GM23338 (cell line): ENCODE data around the gene LEFTY1. TPM values are rescaled to one million over a fixed set of nuclear protein-coding genes. Genes with fewer than 3 reads are reported as not detected.

Experiments
- ATAC-seq: fragments of 200-7000 bp; cut with Tn5 transposase; 3 replicates; pipeline ENCODE4 v1.9.1; 2020
- DNase-seq: peaks from one replicate; pipeline ENCODE4 v3.0.0-alpha.2; 2015; ENCODE audit warnings: low spot score
- H2AFZ ChIP-seq: fragments of 200-600 bp; sonication (generic); 2 replicates; pipeline ENCODE4 v1.8.0; 2016; ENCODE audit warnings: antibody characterized with exemption, mild to moderate bottlenecking, moderate library complexity
- H3F3A ChIP-seq: fragments of 200-600 bp; sonication (generic); replicated peaks from 2 replicates; pipeline ENCODE4 v1.8.0; 2017; ENCODE audit warnings: antibody characterized with exemption, mixed run types, low read depth
- H3K27ac ChIP-seq: fragments of 200-600 bp; sonication (generic); 2 replicates; pipeline ENCODE4 v1.6.1; 2016; ENCODE audit warnings: low read depth
- H3K27me3 ChIP-seq: fragments of 200-600 bp; sonication (generic); 2 replicates; pipeline ENCODE4 v1.8.0; 2016; ENCODE audit warnings: mild to moderate bottlenecking, mixed run types, moderate library complexity; ENCODE audit not compliant: insufficient read depth
- H3K36me3 ChIP-seq: fragments of 200-600 bp; sonication (generic); 2 replicates; pipeline ENCODE4 v1.8.0; 2016; ENCODE audit warnings: mild to moderate bottlenecking; ENCODE audit not compliant: insufficient read depth
- H3K4me1 ChIP-seq: fragments of 200-600 bp; sonication (generic); 2 replicates; pipeline ENCODE4 v1.8.0; 2016; ENCODE audit warnings: mild to moderate bottlenecking, moderate library complexity; ENCODE audit not compliant: insufficient read depth
- H3K4me2 ChIP-seq: fragments of 200-600 bp; sonication (generic); 2 replicates; pipeline ENCODE4 v1.7.1; 2017; ENCODE audit warnings: mixed run types
- H3K4me3 ChIP-seq: fragments of 200-600 bp; sonication (generic); 2 replicates; pipeline ENCODE4 v1.6.1; 2016; ENCODE audit warnings: mixed run types
- H3K79me2 ChIP-seq: fragments of 200-600 bp; sonication (generic); replicated peaks from 2 replicates; pipeline ENCODE4 v1.8.0; 2017; ENCODE audit warnings: mild to moderate bottlenecking; ENCODE audit not compliant: insufficient read depth
- H3K9me2 ChIP-seq: fragments of 200-600 bp; sonication (generic); 2 replicates; pipeline ENCODE4 v1.8.0; 2017; ENCODE audit not compliant: insufficient read depth
- H4K20me1 ChIP-seq: fragments of 200-600 bp; sonication (generic); replicated peaks from 2 replicates; pipeline ENCODE4 v1.8.0; 2017; ENCODE audit warnings: mild to moderate bottlenecking; ENCODE audit not compliant: insufficient read depth
- H3K27ac Mint-ChIP-seq: 2 replicates; pipeline ENCODE4 v1.8.0; 2020; ENCODE audit warnings: inconsistent platforms, mild to moderate bottlenecking, moderate library complexity, mixed read lengths
- H3K27me3 Mint-ChIP-seq: 3 replicates; pipeline ENCODE4 v1.8.0; 2022; ENCODE audit warnings: low read depth, mild to moderate bottlenecking, moderate library complexity, mixed read lengths, inconsistent platforms; ENCODE audit not compliant: insufficient read depth, poor library complexity
- H3K36me3 Mint-ChIP-seq: 3 replicates; pipeline ENCODE4 v1.8.0; 2021; ENCODE audit warnings: low read depth, mild to moderate bottlenecking, inconsistent platforms, moderate library complexity, mixed read lengths
- H3K4me1 Mint-ChIP-seq: 3 replicates; pipeline ENCODE4 v1.8.0; 2020; ENCODE audit warnings: mild to moderate bottlenecking, inconsistent platforms, mixed read lengths
- H3K4me3 Mint-ChIP-seq: 3 replicates; pipeline ENCODE4 v1.8.0; 2021; ENCODE audit warnings: moderate library complexity, mild to moderate bottlenecking, inconsistent platforms, mixed read lengths
- H3K9me3 Mint-ChIP-seq: 3 replicates; pipeline ENCODE4 v1.8.0; 2020; ENCODE audit warnings: moderate library complexity, mild to moderate bottlenecking, inconsistent platforms, mixed read lengths
- CREB1 ChIP-seq: fragments of 250-450 bp; sonication (Bioruptor Pico); IDR thresholded peaks from 2 replicates; pipeline ENCODE4 v1.5.0; 2020; ENCODE audit warnings: low read depth, mild to moderate bottlenecking, moderate library complexity
- EZH2 ChIP-seq: fragments of 200-600 bp; sonication (generic); IDR thresholded peaks from one replicate; pipeline ENCODE4 v1.8.0; 2017; ENCODE audit warnings: antibody characterized with exemption, mild to moderate bottlenecking, low read depth; ENCODE audit not compliant: unreplicated experiment
- EZH2phosphoT487 ChIP-seq: fragments of 200-600 bp; sonication (generic); IDR thresholded peaks from one replicate; pipeline ENCODE4 v1.8.1; 2018; ENCODE audit warnings: antibody characterized with exemption; ENCODE audit not compliant: unreplicated experiment
- JUNB ChIP-seq: IDR thresholded peaks from one replicate; pipeline ENCODE4 v1.6.1; 2016; ENCODE audit warnings: antibody characterized with exemption; ENCODE audit not compliant: unreplicated experiment
- NANOG ChIP-seq: IDR thresholded peaks from 2 replicates; pipeline ENCODE4 v1.6.1; 2016; ENCODE audit warnings: antibody characterized with exemption, borderline replicate concordance
- POLR2AphosphoS5 ChIP-seq: IDR thresholded peaks from 2 replicates; pipeline ENCODE4 v1.6.1; 2016; ENCODE audit warnings: antibody characterized with exemption, low read depth
- STAT1 ChIP-seq: IDR thresholded peaks from one replicate; pipeline ENCODE4 v1.6.1; 2016; ENCODE audit warnings: antibody characterized with exemption; ENCODE audit not compliant: unreplicated experiment
- ZNF114 ChIP-seq: fragments of 250-450 bp; sonication (Bioruptor Pico); IDR thresholded peaks from 2 replicates; pipeline ENCODE4 v1.5.0; 2020; ENCODE audit warnings: mild to moderate bottlenecking, moderate library complexity
- ZNF331 ChIP-seq: fragments of 250-450 bp; sonication (Bioruptor Pico); IDR thresholded peaks from 2 replicates; pipeline ENCODE4 v1.5.0; 2020; ENCODE audit warnings: low read depth, mild to moderate bottlenecking, moderate library complexity
- polyA plus RNA-seq: library from polyadenylated mRNA; unstranded; fragments of >200 nt; fragmentation: Nextera tagmentation; extraction: Ambion mirVana; gene quantifications from 2 replicates; pipeline ENCODE4 v1.2.1, GENCODE V29; 2016
- total RNA-seq: library from RNA; depleted of rRNA; stranded (reverse); fragments of >200 nt; shearing (Covaris generic); gene quantifications from 2 replicates; pipeline ENCODE4 v1.2.3, GENCODE V29; 2014
- TF ChIP-seq, protein P1 (sequence below): IDR thresholded peaks from 2 replicates; pipeline ENCODE4 v1.6.1; 2016; ENCODE audit warnings: antibody characterized with exemption
- TF ChIP-seq, protein P2 (sequence below): fragments of 250-450 bp; sonication (Bioruptor Pico); IDR thresholded peaks from 2 replicates; pipeline ENCODE4 v1.5.0; 2020; ENCODE audit warnings: mild to moderate bottlenecking, moderate library complexity
- TF ChIP-seq, protein P3 (sequence below), 2 experiments: fragments of 200-600 bp in 1 of 2; sonication (generic) in 1 of 2; conservative IDR thresholded peaks; 2 replicates each; pipeline versions ENCODE4 v1.5.1 to v1.6.1; 2016 to 2017; ENCODE audit warnings: antibody characterized with exemption in 2 of 2, low read depth in 2 of 2, mild to moderate bottlenecking in 2 of 2, moderate library complexity in 1 of 2
- TF ChIP-seq, protein P4 (sequence below): IDR thresholded peaks from one replicate; pipeline ENCODE4 v1.6.1; 2018; ENCODE audit warnings: antibody characterized with exemption; ENCODE audit not compliant: unreplicated experiment

Gene LEFTY1
- total and polyA plus RNA-seq, 2 experiments from 2014 or later = 27.5 to 65.4 TPM

DNA sequence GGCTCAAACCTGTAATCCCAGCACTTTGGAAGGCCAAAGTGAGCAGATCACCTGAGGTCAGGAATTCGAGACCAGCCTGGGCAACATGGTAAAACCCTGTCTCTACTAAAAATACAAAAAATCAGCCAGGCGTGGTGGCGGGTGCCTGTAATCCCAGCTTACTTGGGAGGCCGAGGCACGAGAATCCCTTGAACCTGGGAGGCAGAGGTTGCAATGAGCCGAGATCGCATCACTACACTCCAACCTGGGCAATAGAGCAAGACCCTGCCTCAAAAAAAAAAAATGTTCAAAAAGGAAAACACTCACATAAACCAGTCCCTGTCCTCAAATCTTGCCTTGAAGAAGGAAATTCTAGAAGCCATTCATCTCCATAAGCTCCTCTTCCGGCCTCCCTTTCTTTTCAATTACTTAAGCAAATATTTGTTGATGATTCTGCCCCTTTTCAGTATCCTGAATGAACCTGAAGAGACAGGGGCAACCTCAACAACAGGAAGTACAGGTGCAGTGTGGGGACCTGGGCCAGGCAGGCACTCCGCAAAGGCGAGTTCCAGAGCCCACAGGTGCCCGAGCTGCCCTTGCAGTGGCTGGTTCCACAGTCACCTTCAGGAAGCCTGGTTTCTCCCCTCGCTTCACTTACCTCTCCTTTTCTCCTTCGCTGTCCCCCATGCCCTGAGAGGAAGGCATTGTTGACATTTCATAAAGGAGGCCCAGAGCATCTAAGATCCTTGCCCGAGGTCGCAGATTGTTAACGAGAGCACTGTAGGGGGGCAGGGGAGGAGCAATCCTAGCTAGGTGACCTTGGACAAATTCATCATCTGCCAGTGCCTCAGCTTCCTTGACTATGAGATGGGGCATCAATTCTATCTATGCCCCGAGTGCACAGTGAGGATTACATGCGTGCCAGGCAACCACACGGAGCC lies 8.9 kb upstream of the LEFTY1 start:
- Mint-ChIP-seq H3K9me3 (no peaks in the 10 kb centered on the region; the same call in 2 of the 3 replicates), H3K27ac (no peak overlapping the region; the same call in 1 of the 2 replicates), H3K27me3 (peaks cover 12% of the 10 kb centered on the region), H3K36me3 (no peaks in the 10 kb centered on the region; the same call in 2 of the 3 replicates), H3K4me3 (no peak overlapping the region), H3K4me1 (peaks cover 39% of the 10 kb centered on the region)
- Histone ChIP-seq H4K20me1 (no peaks in the 10 kb centered on the region), H3K27ac (peak overlapping the region; percentile 90), H3K4me2 (peak overlapping the region; percentile 58), H3K79me2 (no peaks in the 10 kb centered on the region), H3K27me3 (no peaks in the 10 kb centered on the region), H3K4me1 (peaks cover 44% of the 10 kb centered on the region), H3K9me2 (no peaks in the 10 kb centered on the region), H3K4me3 (no peak overlapping the region), H3F3A (peaks cover 9% of the 10 kb centered on the region; the same call in 1 of the 2 replicates), H3K36me3 (no peaks in the 10 kb centered on the region), H2AFZ (no peak overlapping the region)
- no peak for TF ChIP-seq STAT1
- TF ChIP-seq CREB1 = no peak
- TF ChIP-seq POLR2AphosphoS5 = no peak
- no peak for TF ChIP-seq EZH2
- TF ChIP-seq ZNF331 (CRISPR knock-in tag) = no peak
- TF ChIP-seq, protein P1, sequence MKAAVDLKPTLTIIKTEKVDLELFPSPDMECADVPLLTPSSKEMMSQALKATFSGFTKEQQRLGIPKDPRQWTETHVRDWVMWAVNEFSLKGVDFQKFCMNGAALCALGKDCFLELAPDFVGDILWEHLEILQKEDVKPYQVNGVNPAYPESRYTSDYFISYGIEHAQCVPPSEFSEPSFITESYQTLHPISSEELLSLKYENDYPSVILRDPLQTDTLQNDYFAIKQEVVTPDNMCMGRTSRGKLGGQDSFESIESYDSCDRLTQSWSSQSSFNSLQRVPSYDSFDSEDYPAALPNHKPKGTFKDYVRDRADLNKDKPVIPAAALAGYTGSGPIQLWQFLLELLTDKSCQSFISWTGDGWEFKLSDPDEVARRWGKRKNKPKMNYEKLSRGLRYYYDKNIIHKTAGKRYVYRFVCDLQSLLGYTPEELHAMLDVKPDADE = no peak
- TF ChIP-seq NANOG = no peak
- TF ChIP-seq, protein P2, sequence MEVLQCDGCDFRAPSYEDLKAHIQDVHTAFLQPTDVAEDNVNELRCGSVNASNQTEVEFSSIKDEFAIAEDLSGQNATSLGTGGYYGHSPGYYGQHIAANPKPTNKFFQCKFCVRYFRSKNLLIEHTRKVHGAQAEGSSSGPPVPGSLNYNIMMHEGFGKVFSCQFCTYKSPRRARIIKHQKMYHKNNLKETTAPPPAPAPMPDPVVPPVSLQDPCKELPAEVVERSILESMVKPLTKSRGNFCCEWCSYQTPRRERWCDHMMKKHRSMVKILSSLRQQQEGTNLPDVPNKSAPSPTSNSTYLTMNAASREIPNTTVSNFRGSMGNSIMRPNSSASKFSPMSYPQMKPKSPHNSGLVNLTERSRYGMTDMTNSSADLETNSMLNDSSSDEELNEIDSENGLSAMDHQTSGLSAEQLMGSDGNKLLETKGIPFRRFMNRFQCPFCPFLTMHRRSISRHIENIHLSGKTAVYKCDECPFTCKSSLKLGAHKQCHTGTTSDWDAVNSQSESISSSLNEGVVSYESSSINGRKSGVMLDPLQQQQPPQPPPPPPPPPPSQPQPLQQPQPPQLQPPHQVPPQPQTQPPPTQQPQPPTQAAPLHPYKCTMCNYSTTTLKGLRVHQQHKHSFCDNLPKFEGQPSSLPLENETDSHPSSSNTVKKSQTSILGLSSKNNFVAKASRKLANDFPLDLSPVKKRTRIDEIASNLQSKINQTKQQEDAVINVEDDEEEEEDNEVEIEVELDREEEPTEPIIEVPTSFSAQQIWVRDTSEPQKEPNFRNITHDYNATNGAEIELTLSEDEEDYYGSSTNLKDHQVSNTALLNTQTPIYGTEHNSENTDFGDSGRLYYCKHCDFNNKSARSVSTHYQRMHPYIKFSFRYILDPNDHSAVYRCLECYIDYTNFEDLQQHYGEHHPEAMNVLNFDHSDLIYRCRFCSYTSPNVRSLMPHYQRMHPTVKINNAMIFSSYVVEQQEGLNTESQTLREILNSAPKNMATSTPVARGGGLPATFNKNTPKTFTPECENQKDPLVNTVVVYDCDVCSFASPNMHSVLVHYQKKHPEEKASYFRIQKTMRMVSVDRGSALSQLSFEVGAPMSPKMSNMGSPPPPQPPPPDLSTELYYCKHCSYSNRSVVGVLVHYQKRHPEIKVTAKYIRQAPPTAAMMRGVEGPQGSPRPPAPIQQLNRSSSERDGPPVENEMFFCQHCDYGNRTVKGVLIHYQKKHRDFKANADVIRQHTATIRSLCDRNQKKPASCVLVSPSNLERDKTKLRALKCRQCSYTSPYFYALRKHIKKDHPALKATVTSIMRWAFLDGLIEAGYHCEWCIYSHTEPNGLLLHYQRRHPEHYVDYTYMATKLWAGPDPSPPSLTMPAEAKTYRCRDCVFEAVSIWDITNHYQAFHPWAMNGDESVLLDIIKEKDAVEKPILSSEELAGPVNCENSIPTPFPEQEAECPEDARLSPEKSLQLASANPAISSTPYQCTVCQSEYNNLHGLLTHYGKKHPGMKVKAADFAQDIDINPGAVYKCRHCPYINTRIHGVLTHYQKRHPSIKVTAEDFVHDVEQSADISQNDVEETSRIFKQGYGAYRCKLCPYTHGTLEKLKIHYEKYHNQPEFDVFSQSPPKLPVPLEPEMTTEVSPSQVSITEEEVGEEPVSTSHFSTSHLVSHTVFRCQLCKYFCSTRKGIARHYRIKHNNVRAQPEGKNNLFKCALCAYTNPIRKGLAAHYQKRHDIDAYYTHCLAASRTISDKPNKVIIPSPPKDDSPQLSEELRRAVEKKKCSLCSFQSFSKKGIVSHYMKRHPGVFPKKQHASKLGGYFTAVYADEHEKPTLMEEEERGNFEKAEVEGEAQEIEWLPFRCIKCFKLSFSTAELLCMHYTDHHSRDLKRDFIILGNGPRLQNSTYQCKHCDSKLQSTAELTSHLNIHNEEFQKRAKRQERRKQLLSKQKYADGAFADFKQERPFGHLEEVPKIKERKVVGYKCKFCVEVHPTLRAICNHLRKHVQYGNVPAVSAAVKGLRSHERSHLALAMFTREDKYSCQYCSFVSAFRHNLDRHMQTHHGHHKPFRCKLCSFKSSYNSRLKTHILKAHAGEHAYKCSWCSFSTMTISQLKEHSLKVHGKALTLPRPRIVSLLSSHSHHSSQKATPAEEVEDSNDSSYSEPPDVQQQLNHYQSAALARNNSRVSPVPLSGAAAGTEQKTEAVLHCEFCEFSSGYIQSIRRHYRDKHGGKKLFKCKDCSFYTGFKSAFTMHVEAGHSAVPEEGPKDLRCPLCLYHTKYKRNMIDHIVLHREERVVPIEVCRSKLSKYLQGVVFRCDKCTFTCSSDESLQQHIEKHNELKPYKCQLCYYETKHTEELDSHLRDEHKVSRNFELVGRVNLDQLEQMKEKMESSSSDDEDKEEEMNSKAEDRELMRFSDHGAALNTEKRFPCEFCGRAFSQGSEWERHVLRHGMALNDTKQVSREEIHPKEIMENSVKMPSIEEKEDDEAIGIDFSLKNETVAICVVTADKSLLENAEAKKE (CRISPR knock-in tag) = no peak
- TF ChIP-seq, protein P3, sequence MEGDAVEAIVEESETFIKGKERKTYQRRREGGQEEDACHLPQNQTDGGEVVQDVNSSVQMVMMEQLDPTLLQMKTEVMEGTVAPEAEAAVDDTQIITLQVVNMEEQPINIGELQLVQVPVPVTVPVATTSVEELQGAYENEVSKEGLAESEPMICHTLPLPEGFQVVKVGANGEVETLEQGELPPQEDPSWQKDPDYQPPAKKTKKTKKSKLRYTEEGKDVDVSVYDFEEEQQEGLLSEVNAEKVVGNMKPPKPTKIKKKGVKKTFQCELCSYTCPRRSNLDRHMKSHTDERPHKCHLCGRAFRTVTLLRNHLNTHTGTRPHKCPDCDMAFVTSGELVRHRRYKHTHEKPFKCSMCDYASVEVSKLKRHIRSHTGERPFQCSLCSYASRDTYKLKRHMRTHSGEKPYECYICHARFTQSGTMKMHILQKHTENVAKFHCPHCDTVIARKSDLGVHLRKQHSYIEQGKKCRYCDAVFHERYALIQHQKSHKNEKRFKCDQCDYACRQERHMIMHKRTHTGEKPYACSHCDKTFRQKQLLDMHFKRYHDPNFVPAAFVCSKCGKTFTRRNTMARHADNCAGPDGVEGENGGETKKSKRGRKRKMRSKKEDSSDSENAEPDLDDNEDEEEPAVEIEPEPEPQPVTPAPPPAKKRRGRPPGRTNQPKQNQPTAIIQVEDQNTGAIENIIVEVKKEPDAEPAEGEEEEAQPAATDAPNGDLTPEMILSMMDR (conservative IDR thresholded peaks at IDR 0.05; ENCODE audit: low read depth in 2 of 2) = no peak
- TF ChIP-seq, protein P4, sequence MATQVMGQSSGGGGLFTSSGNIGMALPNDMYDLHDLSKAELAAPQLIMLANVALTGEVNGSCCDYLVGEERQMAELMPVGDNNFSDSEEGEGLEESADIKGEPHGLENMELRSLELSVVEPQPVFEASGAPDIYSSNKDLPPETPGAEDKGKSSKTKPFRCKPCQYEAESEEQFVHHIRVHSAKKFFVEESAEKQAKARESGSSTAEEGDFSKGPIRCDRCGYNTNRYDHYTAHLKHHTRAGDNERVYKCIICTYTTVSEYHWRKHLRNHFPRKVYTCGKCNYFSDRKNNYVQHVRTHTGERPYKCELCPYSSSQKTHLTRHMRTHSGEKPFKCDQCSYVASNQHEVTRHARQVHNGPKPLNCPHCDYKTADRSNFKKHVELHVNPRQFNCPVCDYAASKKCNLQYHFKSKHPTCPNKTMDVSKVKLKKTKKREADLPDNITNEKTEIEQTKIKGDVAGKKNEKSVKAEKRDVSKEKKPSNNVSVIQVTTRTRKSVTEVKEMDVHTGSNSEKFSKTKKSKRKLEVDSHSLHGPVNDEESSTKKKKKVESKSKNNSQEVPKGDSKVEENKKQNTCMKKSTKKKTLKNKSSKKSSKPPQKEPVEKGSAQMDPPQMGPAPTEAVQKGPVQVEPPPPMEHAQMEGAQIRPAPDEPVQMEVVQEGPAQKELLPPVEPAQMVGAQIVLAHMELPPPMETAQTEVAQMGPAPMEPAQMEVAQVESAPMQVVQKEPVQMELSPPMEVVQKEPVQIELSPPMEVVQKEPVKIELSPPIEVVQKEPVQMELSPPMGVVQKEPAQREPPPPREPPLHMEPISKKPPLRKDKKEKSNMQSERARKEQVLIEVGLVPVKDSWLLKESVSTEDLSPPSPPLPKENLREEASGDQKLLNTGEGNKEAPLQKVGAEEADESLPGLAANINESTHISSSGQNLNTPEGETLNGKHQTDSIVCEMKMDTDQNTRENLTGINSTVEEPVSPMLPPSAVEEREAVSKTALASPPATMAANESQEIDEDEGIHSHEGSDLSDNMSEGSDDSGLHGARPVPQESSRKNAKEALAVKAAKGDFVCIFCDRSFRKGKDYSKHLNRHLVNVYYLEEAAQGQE = no peak
- no peak for TF ChIP-seq ZNF114
- no peak for TF ChIP-seq JUNB
- TF ChIP-seq EZH2phosphoT487 = no peak
- ATAC-seq (no peak), DNase-seq (no peak)
